Choroid plexus epithelial cell (primary cell): ENCODE results near the gene IBA57.

ENCODE experiments used
- DNase-seq: peaks from one replicate; pipeline ENCODE4 v3.0.0-alpha.2; 2010; ENCODE audit warnings: low read depth
- H3K4me3 ChIP-seq: 2 replicates; pipeline ENCODE4 v1.5.1; 2011; ENCODE audit warnings: low read depth, mild to moderate bottlenecking, control low read depth, low read length, moderate library complexity
- CTCF ChIP-seq: conservative IDR thresholded peaks from 2 replicates; pipeline ENCODE4 v1.5.1; 2011; ENCODE audit warnings: low read depth, mild to moderate bottlenecking, control low read depth, inconsistent platforms, low read length, moderate library complexity

IBA57 gene

GRCh38 chr1:228161866-228162265 lies 3.7 kb upstream of the IBA57 start:
- no peak overlapping the region for H3K4me3 ChIP-seq
- DNase-seq: no peak
- TF ChIP-seq CTCF: no peak

GRCh38 chr1:228162286-228163006 lies 3.2 kb upstream of the IBA57 start:
- no peak overlapping the region for H3K4me3 ChIP-seq
- TF ChIP-seq CTCF: no peak
- DNase-seq: peak; percentile 20

GRCh38 chr1:228163007-228163753 lies 2.4 kb upstream of the IBA57 start:
- DNase-seq: peak; percentile 51
- no peak overlapping the region for H3K4me3 ChIP-seq
- TF ChIP-seq CTCF: no peak

GRCh38 chr1:228163776-228164519 lies 1.7 kb upstream of the IBA57 start:
- no peak for DNase-seq
- TF ChIP-seq CTCF: no peak
- H3K4me3 ChIP-seq: no peak overlapping the region

DNA sequence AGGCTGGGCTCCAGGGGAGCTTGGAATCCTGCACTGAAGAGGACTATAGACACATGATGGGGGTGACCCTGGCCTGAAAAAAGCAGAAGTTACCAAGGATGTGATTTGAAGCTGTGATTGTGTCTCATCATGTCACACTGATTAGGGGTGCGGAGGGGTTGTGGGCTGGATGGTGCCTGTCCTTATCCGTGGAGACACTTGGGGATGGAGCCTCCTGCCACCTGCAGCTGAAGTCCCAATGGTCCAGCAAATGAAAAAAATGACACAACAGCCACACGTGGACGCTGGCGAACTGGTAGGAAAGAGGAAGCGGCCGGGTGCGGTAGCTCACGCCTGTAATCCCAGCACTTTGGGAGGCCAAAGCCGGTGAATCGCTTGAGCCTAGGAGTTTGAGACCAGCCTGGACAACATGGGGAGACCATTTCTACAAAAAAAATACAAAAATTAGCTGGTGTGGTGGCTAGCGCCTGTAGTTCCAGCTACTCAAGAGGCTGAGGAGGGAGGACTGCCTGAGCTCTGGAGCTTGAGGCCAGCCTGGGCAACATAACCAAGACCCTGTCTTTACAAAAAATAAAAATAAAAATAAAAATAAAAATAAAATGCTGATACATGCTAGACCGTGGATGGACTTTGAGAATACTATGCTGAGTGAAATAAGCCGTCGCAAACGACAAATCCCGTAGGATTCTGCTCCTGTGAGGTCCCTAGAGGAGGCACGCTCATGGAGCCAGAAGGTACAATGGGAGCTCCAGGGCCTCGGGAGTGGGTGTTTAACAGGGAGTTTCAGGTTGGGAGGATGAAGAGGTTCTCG lies 838 bp upstream of the IBA57 start:
- TF ChIP-seq CTCF: no peak
- no peak for DNase-seq
- H3K4me3 ChIP-seq: peak overlapping the region; percentile 65

DNA sequence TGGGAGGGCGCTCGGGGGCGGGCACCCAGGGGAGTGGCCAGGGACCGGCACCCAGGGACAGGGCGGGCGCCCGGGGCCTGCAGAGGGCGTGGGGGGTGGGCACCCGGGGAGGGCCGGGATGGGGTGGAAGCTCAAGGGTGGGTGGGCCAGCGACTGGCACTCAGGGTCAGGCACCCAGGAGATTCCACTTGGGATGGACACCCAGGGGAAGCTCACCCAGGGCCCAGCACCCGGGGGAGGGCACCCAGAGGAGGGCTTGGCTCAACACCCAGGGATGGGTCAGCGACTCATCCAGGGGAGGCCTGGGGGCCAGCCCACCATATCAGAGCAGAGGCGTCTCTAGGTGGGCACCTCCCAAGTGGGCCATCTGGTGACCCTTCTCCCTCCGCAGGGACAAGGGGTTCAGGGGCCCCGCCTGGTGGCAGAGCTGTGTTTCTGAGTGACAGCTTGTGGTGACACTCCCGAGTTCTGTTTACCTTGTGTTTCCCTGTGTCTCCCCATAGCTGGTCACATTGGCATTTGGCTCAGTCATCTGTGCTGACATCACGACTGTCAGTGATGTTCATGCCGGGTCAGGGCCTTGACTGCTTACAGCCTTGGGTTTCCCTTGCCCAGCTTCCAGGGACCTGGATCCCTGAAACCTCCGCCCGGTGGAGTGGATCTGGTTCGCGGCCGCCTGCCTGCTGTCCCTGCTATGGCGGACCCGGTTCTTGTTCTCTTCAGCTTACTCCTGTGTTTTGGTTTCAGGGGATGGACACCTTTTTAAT lies 749 bp downstream of the IBA57 start:
- TF ChIP-seq CTCF: peak; percentile 30
- H3K4me3 ChIP-seq: peak overlapping the region; percentile 66
- peak; percentile 57 for DNase-seq
